HG03354 (cell line): ENCODE data around the gene NCOA4.
A peak's percentile ranks its signal among the peaks of the same experiment; 100 is the strongest.
"Not testable (repeated sequence)": the region's sequence is repeated elsewhere in the genome, so short reads cannot be mapped to it uniquely, and the experiment has no call there.

ENCODE experiments used
- ATAC-seq: cut with Tn5 transposase; IDR thresholded peaks from one replicate; pipeline ENCODE4 v1.9.1; 2021; ENCODE audit warnings: mild to moderate bottlenecking; ENCODE audit not compliant: unreplicated experiment, poor library complexity, severe bottlenecking

The NCOA4 gene

DNA sequence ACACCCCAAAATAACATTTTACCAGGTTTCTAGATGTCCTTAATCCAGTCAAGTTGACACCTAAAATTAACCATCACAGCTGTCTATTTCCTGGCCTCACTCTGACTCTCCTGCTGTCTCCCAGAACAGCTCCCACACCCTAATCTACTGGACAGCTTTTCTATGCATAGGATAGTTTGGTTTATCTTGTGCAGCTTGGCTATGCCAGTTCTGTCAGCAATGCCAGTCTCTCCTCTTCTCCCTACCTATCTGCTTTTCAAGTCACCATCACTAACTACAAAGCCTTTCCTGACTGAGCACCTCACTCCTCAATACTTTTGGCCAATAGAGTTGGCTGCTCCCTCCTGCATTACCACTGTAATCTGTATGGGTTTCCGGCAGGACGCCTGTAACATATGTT lies 5.0 kb downstream of the NCOA4 start:
- ATAC-seq: no peak

DNA sequence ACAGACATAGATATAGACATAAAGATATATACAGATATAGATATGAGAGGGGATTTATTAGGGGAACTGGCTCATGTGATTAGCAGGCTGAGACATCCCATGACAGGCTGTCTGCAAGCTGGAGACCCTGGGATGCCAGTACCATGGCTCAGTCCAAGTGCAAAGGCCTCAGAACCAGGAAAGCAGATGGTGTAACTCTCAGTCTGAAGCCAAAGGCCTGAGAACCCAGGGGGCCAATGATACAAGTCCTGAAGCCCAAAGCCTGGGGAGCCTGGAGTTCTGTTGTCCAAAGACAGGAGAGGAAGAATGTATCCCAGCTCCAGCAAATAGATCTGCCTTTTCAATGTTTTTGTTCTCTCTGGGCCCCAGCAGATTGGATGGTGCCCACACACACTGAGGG lies 5.5 kb downstream of the NCOA4 start:
- ATAC-seq: no peak

DNA sequence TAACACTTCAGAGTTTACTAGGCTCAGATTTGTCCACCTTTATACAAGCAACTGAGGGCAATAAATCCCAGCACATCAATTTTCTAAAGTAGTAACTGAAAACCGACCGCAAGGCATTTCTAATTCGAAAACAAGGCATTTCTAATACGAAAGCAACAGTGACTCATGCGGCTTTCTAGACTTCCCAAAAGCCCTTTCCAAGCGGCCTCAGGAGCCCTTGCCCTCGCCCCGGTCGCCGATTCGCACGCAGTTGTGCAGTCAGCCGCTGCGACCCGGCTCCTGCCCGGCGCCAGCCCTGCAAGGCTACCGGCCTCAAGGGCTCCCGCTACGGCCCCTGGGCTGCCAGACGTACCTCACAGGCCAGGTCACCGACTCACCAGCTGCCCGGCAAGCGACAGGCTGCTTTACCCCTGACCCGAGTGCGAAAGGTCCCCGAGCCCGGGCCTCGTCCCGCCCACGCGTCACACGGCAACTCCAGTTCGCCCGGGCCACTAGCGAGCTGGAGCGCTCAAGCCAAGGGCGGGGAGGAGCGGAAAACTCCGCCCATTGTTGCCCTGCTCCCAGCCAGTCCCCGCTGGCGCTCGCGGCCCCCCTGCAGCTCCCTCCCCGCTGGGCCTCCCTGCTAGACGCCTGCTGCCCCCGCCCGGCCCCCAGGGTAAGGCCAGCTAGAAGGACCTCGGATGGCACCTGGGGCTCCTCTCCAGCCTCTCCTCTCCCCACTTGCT lies 7.3 kb downstream of the NCOA4 start:
- peak; percentile 93 for ATAC-seq

DNA sequence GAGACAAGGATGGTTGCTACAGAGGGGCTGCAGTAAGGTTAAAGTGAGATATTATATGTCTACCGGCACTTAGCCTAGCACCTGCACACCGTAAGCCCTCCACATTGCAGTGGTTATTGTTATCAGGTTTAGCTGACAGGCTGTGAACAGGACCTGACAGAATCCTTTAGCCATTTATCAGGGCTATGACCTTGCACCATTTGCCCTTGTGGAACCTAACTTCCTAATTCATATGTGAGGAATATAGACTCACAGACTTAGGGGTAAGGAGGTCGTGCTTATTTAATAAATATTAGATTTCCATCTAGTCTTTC lies 10.1 kb downstream of the NCOA4 start:
- no peak for ATAC-seq

DNA sequence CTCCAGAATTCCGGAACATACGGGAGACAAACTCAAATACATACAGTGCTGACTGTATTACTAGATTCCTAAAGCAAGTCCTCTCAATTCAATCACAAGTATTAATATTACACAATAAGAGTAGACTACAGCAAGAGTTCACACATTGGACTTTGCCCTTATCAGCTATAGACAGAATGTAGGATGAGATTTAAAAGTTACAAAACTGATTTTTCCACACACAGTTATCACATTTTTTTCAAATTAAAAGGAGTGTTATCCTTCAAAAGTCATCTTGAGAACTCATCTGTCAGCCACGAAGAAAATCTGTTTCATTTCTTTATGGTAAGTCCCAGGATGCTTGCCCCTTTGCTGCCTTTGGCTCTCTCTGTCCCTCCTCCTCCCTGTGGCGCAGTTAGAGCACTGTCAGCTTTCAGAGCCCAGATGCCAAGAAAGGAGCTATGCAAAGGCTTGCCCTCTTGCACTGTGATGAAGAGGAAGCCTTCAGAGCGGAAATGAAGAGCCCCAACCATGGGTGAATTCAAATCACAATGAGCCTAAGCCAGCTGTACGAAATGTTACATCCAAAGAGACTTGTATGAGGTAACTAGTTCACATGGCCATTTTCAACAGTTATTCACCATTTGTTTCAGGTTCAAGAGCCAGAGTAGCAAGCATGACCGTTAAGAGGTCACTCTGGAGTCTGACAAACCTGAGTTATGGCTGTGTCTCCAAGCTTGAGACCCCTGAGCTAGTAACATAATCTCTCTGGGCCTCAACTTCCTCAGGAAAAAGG lies 10.7 kb downstream of the NCOA4 start:
- ATAC-seq: peak; percentile 28

DNA sequence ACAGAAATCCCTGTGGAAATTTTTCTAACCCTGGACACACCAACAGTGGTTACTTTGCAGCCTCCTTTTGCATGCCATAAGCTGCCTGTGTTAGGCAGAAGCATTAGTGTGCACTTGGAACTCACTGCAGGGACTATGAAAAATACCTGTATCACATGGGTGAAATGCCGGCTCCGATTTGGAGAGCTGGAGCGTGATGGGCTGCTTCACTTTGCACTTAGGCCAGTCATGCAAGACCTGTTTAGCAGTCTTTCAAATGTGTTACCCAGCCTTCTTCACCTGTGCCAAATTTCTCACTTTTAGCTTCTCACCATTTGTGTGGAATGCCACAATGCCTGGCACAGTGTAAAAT lies 11.3 kb downstream of the NCOA4 start:
- ATAC-seq: no peak

DNA sequence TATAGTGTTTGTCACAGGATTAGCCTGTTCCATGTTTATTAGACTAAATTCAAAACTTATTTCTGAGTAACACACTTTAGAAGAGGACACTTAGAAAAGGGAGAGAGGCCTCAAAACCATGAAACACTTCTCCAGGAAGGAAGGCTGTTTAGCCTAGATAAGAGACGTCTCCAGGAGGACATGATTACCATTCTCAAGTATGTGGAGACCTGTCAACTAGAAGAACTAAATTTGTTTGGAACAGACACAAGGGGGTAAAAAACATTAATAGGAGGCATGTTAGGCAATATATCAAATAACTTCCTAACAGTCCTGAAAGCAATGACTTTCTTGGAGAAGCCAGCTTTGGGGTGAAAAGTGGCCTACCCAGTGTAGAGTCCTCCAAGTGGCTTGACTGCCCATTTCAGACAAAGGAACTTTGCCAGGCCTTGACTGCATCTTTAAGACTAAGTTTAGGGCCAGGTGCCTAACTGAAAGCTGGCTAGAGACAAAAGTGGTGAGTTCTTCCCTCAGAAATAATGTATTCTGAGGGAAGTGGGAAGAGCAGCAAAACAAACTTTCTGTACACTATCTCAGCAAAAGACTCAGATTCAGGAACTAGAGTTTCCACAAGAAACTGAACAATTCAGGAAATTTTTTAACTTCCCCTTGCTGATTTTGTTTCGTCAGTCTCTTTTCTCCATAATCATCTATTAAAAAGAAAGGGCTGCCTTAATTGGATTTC lies 11.8 kb downstream of the NCOA4 start:
- ATAC-seq: no peak

DNA sequence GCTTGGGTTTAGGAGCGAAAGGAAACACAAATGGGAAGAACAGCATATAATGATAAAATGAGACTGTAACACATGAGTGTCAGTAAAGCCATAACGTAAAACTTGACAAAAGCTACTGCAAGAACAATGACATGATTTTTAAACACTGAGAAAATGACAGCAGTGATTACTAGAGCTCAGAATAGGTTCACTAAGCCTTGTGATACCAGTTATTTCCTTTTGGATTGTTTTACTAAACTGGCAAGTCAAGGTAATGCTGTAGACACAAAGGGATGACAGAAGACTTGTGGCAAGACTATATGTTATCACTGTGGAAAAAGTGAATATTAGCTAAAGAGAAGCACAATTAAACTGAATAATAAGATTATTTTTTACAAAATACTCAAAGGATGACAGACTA lies 12.7 kb downstream of the NCOA4 start:
- no peak for ATAC-seq

DNA sequence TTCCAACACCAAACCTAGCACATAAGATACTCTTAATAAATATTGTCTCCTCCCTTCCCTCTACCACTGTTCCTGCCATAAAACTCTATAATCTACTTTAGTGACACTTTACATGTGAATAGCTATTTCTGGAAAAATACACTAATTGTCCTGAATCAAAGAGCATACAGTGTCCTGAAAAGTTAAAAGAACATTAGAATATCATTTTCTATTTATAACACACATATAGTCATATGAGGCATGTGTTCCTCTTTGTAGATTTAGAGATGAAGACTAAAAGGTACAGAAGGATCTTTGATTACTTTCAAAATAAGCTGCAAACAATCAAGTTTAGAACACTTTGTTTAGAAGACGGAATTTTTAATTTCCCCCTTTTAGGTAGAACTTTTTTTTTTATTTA lies 13.6 kb downstream of the NCOA4 start:
- ATAC-seq: no peak

DNA sequence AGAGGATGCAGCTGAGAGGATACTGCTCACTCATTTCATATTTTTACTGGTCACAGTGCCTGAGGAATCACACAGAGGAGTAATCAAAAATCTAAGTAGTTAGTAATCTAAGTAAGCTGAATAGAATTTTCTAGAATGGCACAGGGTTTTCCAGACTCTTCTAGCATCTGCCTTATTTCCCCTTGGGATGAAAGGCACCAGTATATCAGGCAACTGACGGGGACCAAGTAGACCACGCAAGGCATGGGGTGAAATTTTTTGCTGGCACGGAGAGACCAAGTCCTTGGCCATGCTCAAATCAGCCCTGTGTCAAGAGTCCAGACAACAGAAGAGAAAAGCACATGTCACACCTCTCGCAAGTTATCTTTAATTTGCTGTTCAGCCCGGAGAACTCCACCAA lies 14.2 kb downstream of the NCOA4 start:
- ATAC-seq: no peak

DNA sequence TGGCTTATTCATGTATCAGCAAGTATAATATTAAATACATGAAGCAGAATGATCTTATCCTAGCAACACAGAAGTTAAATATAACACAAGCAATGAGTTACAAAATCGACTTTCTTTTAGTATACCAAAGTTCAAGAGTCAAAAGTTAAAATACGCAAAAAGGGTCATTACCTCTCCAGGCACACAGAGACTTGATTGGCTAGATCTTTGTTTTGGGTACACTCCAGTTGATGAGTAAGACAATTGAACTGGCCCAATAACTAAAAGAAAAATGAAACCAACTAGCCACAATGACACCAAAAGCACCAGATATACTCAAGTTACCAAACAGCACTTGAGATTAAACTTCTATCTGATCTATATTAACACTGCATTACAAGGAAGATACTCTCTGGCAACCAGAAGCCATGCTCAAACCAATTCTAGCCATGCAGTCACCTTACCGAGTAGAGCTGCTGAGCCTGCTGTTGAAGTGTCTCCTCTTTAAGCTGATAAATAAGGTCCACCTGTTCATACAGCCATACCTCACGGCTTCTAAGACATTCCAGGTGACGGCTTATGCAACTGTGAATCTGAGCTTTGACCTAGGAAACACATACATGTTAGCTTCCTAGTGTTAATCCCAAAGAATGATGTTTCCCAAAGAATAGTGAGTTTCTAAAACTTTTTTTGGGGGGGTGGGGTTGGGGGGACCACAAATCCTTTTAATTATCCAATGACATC lies 15.6 kb downstream of the NCOA4 start:
- ATAC-seq: no peak

DNA sequence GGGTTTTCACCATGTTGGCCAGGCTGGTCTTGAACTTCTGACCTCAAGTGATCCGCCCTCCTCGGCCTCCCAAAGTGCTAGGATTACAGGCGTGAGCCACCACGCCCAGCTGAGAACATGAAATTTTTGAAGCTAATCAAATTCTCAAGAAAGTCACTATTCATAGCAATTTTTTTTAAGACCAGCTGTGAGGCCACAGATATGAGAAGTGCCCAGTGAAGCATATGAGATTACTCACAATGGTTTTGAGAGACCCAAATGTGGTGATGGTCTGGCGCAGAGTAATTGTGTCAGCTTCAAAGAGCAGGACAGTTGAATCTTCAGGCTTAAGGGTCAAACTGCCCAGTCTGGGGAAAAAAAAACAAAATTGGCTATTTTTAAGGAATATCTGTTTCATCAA lies 16.2 kb downstream of the NCOA4 start:
- ATAC-seq: no peak

DNA sequence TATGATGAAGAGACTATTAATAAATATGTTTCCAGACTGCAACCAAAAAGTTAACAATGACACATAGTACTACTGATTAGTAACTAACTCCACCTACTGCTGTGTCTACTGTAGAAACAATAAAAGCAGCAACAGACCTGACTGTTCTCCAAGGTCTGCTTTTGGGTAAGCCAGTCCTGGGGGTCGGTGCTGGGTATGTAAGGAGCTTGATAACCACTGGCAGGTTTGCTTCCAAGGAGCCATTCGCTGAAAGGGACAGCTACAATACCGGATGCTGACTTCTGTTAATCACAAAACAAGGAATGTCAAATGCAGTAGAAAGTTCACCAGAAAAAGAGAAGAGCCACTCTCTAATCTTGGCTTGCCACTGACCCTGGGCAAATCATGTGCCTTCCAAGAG lies 17.7 kb downstream of the NCOA4 start:
- ATAC-seq: no peak

DNA sequence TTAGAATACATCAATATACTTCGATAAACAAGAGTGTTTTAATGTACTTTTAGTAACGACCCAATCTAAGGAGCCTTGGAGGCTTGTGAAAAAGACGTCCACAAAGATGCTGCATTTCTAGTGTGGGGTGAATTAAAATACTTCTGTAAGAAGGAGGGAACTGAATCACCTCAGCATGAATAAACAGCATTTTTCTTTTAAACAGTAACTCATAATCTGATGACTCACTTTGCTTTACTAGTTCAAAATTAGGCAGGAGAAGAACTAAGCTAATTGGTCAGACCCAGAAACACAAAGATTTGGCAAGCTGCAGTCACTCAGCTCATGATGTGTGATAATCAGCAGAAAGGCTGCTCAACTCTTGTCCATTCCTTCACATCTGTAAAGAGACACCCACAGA lies 24.2 kb downstream of the NCOA4 start:
- no peak for ATAC-seq

DNA sequence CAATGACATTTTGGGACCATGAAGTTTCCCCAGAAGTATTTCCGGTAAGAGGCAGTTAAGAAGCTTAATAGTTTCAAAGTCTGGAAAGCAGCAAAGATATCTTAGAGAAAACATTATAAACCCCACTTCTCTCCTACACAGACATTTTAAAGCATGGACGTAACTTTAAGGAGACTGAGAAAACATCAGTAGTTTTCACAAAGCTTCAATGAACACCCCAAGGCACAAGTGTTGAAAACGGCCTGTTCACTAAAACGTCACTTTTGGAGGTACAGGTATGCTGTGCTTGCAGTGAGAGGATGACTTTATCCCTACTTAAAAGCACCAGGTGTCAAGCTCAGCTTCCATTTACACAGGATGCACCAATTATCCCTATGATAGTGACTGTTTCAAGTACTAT lies 25.0 kb downstream of the NCOA4 start:
- ATAC-seq: no peak

DNA sequence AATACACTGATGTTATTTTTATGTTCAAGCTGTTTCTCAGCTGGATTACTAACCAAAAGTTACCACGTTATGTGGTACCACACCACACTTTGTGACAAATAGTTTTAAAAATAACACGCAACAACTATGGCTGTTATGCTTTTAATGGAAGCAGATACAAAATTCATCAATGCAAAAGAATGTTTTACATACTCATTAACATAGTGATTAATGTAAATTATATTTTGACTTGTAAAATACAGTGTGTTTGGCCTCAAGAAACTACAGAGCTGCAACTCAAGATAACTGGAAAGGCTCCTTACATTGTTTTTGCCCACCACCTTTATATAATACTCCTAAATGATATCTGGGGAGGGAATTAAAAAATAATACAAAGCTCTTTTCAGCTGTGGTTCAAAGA lies 25.5 kb downstream of the NCOA4 start:
- ATAC-seq: no peak

DNA sequence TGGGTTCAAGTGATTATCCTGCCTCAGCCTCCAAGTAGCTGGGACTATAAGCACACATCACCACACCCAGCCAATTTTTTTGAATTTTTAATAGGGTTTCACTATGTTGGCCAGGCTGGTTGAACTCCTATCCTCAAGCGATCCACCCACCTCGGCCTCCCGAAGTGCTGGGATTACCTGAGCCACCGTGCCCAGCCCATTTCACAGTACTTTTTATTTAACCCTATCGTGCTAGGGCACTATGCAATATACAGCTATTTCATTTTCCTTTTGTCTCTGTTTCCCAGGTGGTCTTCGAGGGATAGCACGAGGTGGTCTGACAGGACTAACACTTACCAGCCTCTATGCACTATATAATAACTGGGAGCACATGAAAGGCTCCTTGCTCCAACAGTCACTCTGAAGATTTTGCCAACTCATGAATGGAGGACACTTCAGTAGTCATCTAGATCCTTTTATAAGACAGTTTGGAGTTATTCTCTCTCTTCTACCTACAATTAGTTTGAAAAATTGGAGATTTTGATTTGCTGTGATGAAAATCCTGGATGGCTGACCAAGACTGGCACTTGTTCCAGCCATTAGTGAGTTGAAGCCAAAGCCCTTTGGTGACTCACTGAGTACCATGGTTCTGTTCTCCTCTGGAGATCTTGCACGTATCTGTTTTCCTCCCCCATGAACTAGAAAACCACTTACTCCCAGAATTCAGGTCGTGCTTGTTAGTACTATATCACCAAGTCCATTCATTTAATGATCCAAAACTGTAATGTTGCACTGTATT lies 27.3 kb downstream of the NCOA4 start:
- no peak for ATAC-seq

DNA sequence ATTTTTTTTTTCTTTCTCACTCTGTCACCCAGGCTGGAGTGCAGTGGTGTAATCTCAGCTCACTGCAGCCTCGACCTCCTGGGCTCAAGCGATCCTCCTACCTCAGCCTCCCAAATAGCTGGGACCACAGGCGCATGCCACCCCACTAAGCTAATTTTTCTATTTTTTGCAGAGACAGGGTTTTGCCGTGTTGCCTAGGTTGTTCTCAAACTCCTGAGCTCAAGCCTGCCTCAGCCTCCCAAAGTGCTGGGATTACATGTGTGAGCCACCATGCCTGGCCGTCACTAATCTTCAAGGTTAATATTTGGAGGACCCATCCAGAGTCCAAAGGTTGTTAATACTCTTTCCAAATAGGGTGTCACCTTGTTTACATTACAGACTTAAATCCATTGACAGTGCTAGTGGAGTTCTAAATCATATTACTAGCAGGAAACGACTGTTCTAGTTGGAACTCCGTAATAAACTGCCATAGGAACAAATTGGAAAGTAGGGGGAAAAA lies 28.2 kb downstream of the NCOA4 start:
- not testable (repeated sequence) for ATAC-seq

DNA sequence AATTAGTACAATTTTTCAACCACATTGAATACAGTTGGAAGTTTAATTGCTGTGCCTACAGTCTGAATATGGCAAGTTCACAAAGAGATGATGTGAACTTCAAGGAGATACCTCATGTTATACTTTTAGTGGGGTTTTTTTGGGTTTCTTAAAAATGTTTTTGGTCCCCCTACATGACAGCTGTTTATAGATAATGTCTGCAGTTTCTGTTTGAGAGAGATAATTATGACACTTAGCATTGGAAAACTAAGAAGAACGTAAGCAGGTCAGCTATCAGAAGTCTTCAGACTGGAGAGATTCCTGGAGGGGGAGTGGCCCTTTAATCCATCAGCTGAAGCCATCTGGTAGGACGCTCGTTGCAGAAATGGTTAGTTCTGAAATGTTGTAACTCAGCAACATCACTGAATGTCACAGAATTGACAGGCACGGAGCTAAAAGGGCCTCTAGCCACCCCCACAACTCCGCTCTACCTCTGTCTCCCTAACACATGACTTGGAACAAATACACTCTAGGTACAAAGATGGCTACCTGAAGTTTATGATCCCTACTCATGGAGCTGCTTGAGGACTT lies 29.2 kb downstream of the NCOA4 start:
- no peak for ATAC-seq
